ENCODE measurements around the gene ABCC2.

GRCh38 chr10:99854860-99855259 is 72.4 kb downstream of the ABCC2 start:
- TF ChIP-seq CTCF (conservative IDR thresholded peaks at IDR 0.05; ENCODE audit: low read length) (peak; percentile 57; the same call in 1 of the 2 replicates), EZH2phosphoT487 (IDR thresholded peaks at IDR 0.05; ENCODE audit: borderline replicate concordance, low read depth, low read length) (no peak)

Measured in OCI-LY7 (cell line).